Gastrocnemius medialis (tissue), 4 donors: Measurements from ENCODE around the gene PKN1.

ENCODE experiments used
- POLR2A ChIP-seq, 2 donors: fragments of 450-650 bp; IDR thresholded peaks; one replicate each; pipeline ENCODE4 v1.6.1; 2017; ENCODE audit warnings: antibody characterized with exemption in 2 of 2, mild to moderate bottlenecking in 2 of 2, moderate library complexity in 2 of 2
- TF ChIP-seq, protein P1 (sequence below), 5 experiments: fragments of 450-650 bp in 3 of 5; fragments of 200-600 bp in 2 of 5; sonication (generic) in 2 of 5; IDR thresholded peaks in 4 of 5; conservative IDR thresholded peaks in 1 of 5; 1 replicate in 4 of 5; 2 replicates in 1 of 5; pipeline ENCODE4 v1.5.1; 2016 to 2019; ENCODE audit warnings: antibody characterized with exemption in 5 of 5, mild to moderate bottlenecking in 3 of 5, moderate library complexity in 3 of 5

DNA sequence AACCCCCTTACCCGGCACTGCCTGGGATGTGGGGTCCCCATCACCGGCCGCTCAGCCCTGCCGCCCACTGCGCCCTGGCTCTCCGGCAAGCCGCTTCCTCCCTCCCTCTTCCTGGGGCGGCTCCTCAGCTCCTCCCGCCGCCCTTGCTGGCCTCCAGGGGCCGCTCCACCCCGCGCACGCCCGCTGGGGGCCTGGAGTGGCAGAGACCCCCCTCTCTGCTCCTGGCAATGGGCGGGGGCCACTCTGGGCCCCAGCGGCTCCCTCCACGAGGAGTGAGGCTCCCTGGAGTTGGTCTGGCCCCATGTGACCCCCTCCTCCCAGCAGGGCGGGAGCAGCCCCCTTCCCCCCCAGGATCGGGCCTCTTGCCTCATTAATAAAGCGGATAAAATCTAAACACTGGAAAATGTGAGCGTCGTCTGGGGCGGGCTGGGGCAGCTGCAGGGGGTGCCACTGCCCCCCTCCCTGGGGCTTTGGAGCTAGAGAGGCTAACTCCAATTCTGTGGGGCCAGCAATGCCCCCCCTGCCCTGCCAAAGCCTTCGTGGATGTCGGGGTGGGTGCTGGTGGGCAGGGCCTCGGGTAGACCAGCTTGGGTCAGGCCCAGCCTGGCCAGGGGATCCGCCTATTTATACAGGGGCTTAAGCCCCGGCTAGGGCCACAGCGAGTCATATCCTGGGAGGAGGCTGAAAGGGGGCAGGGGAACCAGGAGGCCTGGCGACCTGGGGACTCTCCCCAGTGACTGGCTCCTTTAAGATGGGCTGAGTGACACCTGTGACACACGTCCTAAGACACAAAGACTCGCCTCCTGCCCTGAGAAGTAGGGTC lies 42.4 kb downstream of the PKN1 start, which contains the start of gene PTGER1:
- TF ChIP-seq, protein P1, sequence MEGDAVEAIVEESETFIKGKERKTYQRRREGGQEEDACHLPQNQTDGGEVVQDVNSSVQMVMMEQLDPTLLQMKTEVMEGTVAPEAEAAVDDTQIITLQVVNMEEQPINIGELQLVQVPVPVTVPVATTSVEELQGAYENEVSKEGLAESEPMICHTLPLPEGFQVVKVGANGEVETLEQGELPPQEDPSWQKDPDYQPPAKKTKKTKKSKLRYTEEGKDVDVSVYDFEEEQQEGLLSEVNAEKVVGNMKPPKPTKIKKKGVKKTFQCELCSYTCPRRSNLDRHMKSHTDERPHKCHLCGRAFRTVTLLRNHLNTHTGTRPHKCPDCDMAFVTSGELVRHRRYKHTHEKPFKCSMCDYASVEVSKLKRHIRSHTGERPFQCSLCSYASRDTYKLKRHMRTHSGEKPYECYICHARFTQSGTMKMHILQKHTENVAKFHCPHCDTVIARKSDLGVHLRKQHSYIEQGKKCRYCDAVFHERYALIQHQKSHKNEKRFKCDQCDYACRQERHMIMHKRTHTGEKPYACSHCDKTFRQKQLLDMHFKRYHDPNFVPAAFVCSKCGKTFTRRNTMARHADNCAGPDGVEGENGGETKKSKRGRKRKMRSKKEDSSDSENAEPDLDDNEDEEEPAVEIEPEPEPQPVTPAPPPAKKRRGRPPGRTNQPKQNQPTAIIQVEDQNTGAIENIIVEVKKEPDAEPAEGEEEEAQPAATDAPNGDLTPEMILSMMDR (IDR thresholded peaks at IDR 0.05 in 4 of 5, conservative IDR thresholded peaks at IDR 0.05 in 1 of 5), result peak in 1 of 5 experiments; percentile 10
- TF ChIP-seq POLR2A (IDR thresholded peaks at IDR 0.05), result no peak
